OCI-LY7 (cell line): ENCODE results near the gene SLC24A4. TPM values are rescaled to one million over a fixed set of nuclear protein-coding genes. Genes with fewer than 3 reads are reported as not detected.
A peak's percentile ranks its signal among the peaks of the same experiment; 100 is the strongest.

Source experiments
- BruUV-seq: library from RNA; stranded (reverse); fragments of 400-500 nt; replicated peaks from 2 replicates; lab custom pipeline; 2021; lab: Mats Ljungman, UMichigan
- CTCF ChIA-PET: fragments of 300-600 bp; sonication (Branson Sonifier 250); formaldehyde crosslinking; loops from one replicate; lab custom pipeline; 2022; ENCODE audit warnings: antibody characterized with exemption; ENCODE audit not compliant: unreplicated experiment; lab: Charles Lee
- POLR2A ChIA-PET: fragments of 300-600 bp; sonication (Branson Sonifier 250); formaldehyde crosslinking; loops from one replicate; lab custom pipeline; 2022; ENCODE audit warnings: antibody characterized with exemption; lab: Charles Lee
- DNase-seq: peaks from one replicate; pipeline ENCODE4 v3.0.0-alpha.2; 2015; ENCODE audit warnings: low spot score
- H2AFZ ChIP-seq: fragments of 200-600 bp; sonication (generic), shearing (Covaris generic); 2 replicates; pipeline ENCODE4 v1.6.1; 2014; ENCODE audit warnings: mild to moderate bottlenecking, antibody characterized with exemption, low read length, moderate library complexity
- H3K27ac ChIP-seq: fragments of 200-600 bp; sonication (generic); 2 replicates; pipeline ENCODE4 v1.5.1; 2014; ENCODE audit warnings: mixed run types, low read depth, mild to moderate bottlenecking, moderate library complexity, low read length, inconsistent platforms; ENCODE audit not compliant: poor library complexity, severe bottlenecking
- H3K36me3 ChIP-seq: fragments of 200-600 bp; sonication (generic); 2 replicates; pipeline ENCODE4 v1.6.1; 2014; ENCODE audit warnings: mild to moderate bottlenecking, antibody characterized with exemption, low read length, moderate library complexity, mixed read lengths; ENCODE audit not compliant: insufficient read depth
- H3K4me1 ChIP-seq: fragments of 200-600 bp; sonication (generic); 2 replicates; pipeline ENCODE4 v1.5.1; 2014; ENCODE audit warnings: mild to moderate bottlenecking, low read length; ENCODE audit not compliant: insufficient read depth, poor library complexity, severe bottlenecking
- H3K4me2 ChIP-seq: fragments of 200-600 bp; sonication (generic); 2 replicates; pipeline ENCODE4 v1.6.1; 2014; ENCODE audit warnings: mild to moderate bottlenecking, low read length
- H3K4me3 ChIP-seq: fragments of 200-600 bp; sonication (generic); 2 replicates; pipeline ENCODE4 v1.5.1; 2014; ENCODE audit warnings: mild to moderate bottlenecking, low read depth, low read length; ENCODE audit not compliant: poor library complexity, severe bottlenecking
- H3K79me2 ChIP-seq: fragments of 200-600 bp; sonication (generic); 2 replicates; pipeline ENCODE4 v1.6.1; 2016; ENCODE audit warnings: low read depth, mild to moderate bottlenecking, low read length, moderate library complexity, mixed read lengths; ENCODE audit not compliant: insufficient read depth
- H3K9me2 ChIP-seq: fragments of 200-600 bp; sonication (generic); 2 replicates; pipeline ENCODE4 v1.6.1; 2016; ENCODE audit warnings: mild to moderate bottlenecking, low read length, mixed read lengths; ENCODE audit not compliant: insufficient read depth
- H3K9me3 ChIP-seq: fragments of 200-600 bp; sonication (generic); 2 replicates; pipeline ENCODE4 v1.6.1; 2014; ENCODE audit warnings: mild to moderate bottlenecking, mixed run types, low read length, mixed read lengths
- H4K20me1 ChIP-seq: fragments of 200-600 bp; sonication (generic); 2 replicates; pipeline ENCODE4 v1.6.1; 2014; ENCODE audit warnings: mild to moderate bottlenecking, antibody characterized with exemption, low read length, moderate library complexity, mixed read lengths; ENCODE audit not compliant: insufficient read depth
- EZH2phosphoT487 ChIP-seq: fragments of 200-600 bp; sonication (generic); IDR thresholded peaks from 2 replicates; pipeline ENCODE4 v1.6.1; 2018; ENCODE audit warnings: low read depth, borderline replicate concordance, mild to moderate bottlenecking, mixed run types, antibody characterized with exemption, low read length, moderate library complexity, mixed read lengths
- intact Hi-C: fragments of 100-400 bp; cut with micrococcal nuclease; formaldehyde crosslinking; loops from one replicate; pipeline ENCODE4 v1.10.0; 2022; ENCODE audit not compliant: unreplicated experiment
- total RNA-seq, 2 experiments: library from RNA; depleted of rRNA in 1 of 2; stranded (reverse); fragments of >200 nt in 1 of 2; shearing (Covaris generic) in 1 of 2; gene quantifications; 2 replicates each; pipeline ENCODE4 v1.2.3, GENCODE V29; 2014 to 2022
- TF ChIP-seq, protein P1 (sequence below): fragments of 200-600 bp; sonication (generic); conservative IDR thresholded peaks from 2 replicates; pipeline ENCODE4 v1.5.1; 2014; ENCODE audit warnings: mild to moderate bottlenecking, antibody characterized with exemption, low read length, moderate library complexity, mixed read lengths

The SLC24A4 gene
- total RNA-seq, 2 experiments from 2014 or later = not detected

DNA sequence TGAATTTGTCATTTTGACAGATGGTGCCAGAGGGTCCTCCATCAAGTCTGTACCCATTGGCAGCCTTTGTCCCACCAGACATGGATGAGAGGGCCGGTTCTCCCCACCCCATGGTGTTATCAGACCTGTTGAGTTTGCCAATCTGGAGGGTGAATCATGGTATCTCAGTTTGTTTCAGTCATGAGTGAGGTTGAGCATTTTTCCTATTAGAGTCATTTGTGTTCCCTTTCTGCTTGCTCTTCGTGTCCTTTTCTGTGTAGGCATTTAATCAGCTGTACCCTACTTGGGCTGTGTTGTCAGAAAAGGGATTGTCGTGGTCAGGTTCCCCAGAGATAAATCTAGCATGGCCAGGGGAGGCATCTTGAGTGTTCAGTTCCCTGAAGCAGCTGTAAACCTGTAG is 30.5 kb downstream of the SLC24A4 start:
- ChIA-PET CTCF (no interaction called here), POLR2A (no interaction called here)
- Histone ChIP-seq H3K9me2 (no peaks in the 10 kb centered on the region), H3K4me3 (no peak overlapping the region), H3K9me3 (no peaks in the 10 kb centered on the region), H2AFZ (no peak overlapping the region), H3K79me2 (no peaks in the 10 kb centered on the region), H3K4me1 (peaks cover 10% of the 10 kb centered on the region), H3K27ac (no peak overlapping the region), H3K36me3 (no peaks in the 10 kb centered on the region), H4K20me1 (no peaks in the 10 kb centered on the region), H3K4me2 (no peak overlapping the region)
- no peak for DNase-seq
- TF ChIP-seq, protein P1, sequence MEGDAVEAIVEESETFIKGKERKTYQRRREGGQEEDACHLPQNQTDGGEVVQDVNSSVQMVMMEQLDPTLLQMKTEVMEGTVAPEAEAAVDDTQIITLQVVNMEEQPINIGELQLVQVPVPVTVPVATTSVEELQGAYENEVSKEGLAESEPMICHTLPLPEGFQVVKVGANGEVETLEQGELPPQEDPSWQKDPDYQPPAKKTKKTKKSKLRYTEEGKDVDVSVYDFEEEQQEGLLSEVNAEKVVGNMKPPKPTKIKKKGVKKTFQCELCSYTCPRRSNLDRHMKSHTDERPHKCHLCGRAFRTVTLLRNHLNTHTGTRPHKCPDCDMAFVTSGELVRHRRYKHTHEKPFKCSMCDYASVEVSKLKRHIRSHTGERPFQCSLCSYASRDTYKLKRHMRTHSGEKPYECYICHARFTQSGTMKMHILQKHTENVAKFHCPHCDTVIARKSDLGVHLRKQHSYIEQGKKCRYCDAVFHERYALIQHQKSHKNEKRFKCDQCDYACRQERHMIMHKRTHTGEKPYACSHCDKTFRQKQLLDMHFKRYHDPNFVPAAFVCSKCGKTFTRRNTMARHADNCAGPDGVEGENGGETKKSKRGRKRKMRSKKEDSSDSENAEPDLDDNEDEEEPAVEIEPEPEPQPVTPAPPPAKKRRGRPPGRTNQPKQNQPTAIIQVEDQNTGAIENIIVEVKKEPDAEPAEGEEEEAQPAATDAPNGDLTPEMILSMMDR = no peak
- no peak for TF ChIP-seq EZH2phosphoT487
- intact Hi-C loops = no loop called here
- no TSS peak for BruUV-seq

DNA sequence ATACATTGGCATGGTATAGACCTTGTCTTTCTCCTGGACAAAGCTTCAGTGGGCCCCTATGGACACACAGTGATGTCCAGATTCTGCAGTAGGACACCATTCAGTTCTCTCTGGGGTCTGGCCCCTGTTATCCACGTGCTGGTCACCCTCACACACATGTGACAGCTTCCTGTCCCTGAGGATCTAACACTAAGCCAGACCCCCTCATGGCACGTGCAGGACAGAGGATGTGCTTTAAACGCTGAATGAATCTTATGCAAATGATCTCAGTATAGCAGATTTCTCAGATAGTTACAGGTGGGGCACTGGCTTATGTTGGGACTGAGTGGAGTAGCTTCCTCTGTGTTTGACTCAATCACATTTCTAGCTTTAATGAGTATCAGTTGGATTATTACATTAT is 33.7 kb downstream of the SLC24A4 start:
- H3K9me3 ChIP-seq = no peaks in the 10 kb centered on the region
- H3K36me3 ChIP-seq = no peaks in the 10 kb centered on the region
- peaks cover 10% of the 10 kb centered on the region for H3K4me1 ChIP-seq
- DNase-seq = peak; percentile 44
- H3K4me3 ChIP-seq = no peak overlapping the region
- no TSS peak for BruUV-seq
- H2AFZ ChIP-seq = no peak overlapping the region
- H3K4me2 ChIP-seq = peak overlapping the region; percentile 2; the same call in 1 of the 2 replicates
- ChIA-PET CTCF (no interaction called here), POLR2A (no interaction called here)
- H4K20me1 ChIP-seq = no peaks in the 10 kb centered on the region
- no peak for TF ChIP-seq EZH2phosphoT487
- TF ChIP-seq, protein P1 = no peak
- intact Hi-C loops = no loop called here
- no peaks in the 10 kb centered on the region for H3K9me2 ChIP-seq
- no peak overlapping the region for H3K27ac ChIP-seq
- H3K79me2 ChIP-seq = no peaks in the 10 kb centered on the region

DNA sequence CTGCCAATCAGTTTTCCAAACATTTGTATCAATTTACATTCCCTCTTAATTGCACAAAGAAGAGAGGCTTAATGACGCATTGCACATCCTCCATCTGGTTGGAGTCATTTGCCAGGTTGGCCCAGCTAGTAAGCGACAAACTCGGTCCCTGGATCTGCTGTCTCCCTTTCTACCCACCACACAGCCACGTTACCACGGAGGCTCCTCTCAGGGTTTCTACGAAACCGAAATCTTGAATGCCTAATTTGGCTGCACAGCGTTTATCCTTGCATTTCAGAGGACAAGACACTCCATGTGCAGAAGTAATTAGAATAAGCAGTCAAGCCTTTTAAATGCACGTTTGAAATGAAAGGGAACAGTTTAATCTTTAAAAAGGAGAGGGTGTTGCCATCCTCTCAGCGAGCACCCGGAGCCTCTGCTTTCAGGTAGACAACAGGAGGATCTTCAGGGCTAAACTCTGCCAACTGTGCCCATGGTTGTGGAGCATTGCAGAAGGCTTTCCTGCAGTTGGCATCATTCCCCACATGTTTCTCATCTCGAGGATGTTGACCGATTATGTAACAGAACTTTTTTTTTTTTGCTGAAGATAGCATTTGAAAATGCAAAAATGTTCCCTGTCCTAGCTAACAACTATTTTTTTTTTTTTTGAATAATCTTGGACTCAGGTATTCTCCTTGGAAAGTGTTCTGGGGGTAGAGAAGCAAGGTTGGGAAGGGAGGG is 37.8 kb downstream of the SLC24A4 start:
- Histone ChIP-seq H3K27ac (no peak overlapping the region), H3K9me2 (no peaks in the 10 kb centered on the region), H3K9me3 (no peaks in the 10 kb centered on the region), H2AFZ (no peak overlapping the region), H3K79me2 (no peaks in the 10 kb centered on the region), H4K20me1 (no peaks in the 10 kb centered on the region), H3K4me2 (no peak overlapping the region), H3K4me3 (no peak overlapping the region), H3K36me3 (no peaks in the 10 kb centered on the region), H3K4me1 (peaks cover 10% of the 10 kb centered on the region)
- no peak for DNase-seq
- BruUV-seq = no TSS peak
- intact Hi-C loops = no loop called here
- ChIA-PET CTCF (no interaction called here), POLR2A (no interaction called here)
- TF ChIP-seq, protein P1 = no peak
- TF ChIP-seq EZH2phosphoT487 = no peak
